ENCODE measurements around the gene PAOX. TPM values are rescaled to one million over a fixed set of nuclear protein-coding genes. Genes with fewer than 3 reads are reported as not detected.

The PAOX gene
- total and polyA plus RNA-seq, 2 of the 13 experiments (the other 11 are each of a cell fraction or from before 2014, with no cell fraction given), result 0.49 to 0.77 TPM

- Histone ChIP-seq H3K27ac (ENCODE audit: extremely low read length, insufficient read depth, low read length) (no peak overlapping the region), H3K9me3 (ENCODE audit: low read length) (no peaks in the 10 kb centered on the region), H2AFZ (ENCODE audit: low read length) (no peak overlapping the region), H3K4me3 (replicated peaks in 1 of 3; ENCODE audit: insufficient read depth in 1 of 3, low read depth in 2 of 3, low read length in 3 of 3) (no peak overlapping the region), H4K20me1 (ENCODE audit: insufficient read depth, low read length) (no peaks in the 10 kb centered on the region), H3K9ac (ENCODE audit: insufficient read depth, low read depth, low read length) (no peak overlapping the region), H3K4me1 (ENCODE audit: insufficient read depth, low read length) (peaks cover 7% of the 10 kb centered on the region), H3K4me2 (ENCODE audit: low read depth, low read length) (no peak overlapping the region), H3K79me2 (ENCODE audit: insufficient read depth, low read length) (no peaks in the 10 kb centered on the region), H3K27me3 (ENCODE audit: control insufficient read depth in 1 of 2, insufficient read depth in 2 of 2, low read length in 2 of 2) (no peaks in the 10 kb centered on the region; a peak in 1 of 5 replicates), H3K36me3 (replicated peaks in 1 of 2; ENCODE audit: control insufficient read depth in 1 of 2, insufficient read depth in 2 of 2, low read length in 2 of 2) (no peaks in the 10 kb centered on the region)
- POLR2A ChIA-PET, result interaction anchor here (1.0 to 1.3 kb wide), 2 partner anchors 10 to 26 kb away, joined by 3 to 4 read pairs; partner anchors contain the start of gene MTG1
- no TSS peak for BruUV-seq (replicated peaks)
- TF ChIP-seq BATF2 (CRISPR knock-in tag; IDR thresholded peaks at IDR 0.05) (no peak), FOXM1 (CRISPR knock-in tag; IDR thresholded peaks at IDR 0.05) (no peak), ZNF121 (CRISPR knock-in tag; IDR thresholded peaks at IDR 0.05) (peak; percentile 69), ZNF770 (CRISPR knock-in tag; IDR thresholded peaks at IDR 0.05) (0 out of 2 replicates have a peak, but pooled peaks have one; percentile 19)
- in situ Hi-C loops (cut with HindIII; ENCODE audit: extremely low pct_ligation_motif_present, low pct_unique_long_range_greater_than_20kb) (no loop called here), intact Hi-C loops (cut with micrococcal nuclease; ENCODE audit: unreplicated experiment) (no loop called here)
- WGBS (ENCODE audit: low lambda C conversion rate), result 87% methylated on average over 4 of the region's 4 CpGs
- no peak for FAIRE-seq
- no peak for DNase-seq (ENCODE audit: low spot score)
- ATAC-seq, result no peak
- CTCF ChIA-PET (ENCODE audit: low intra/inter-chr PET ratio, low total read pairs), result no interaction called here
These were observed 4.5 kb downstream of the PAOX start for GRCh38 chr10:133383551-133383950.

- CTCF ChIA-PET (ENCODE audit: low intra/inter-chr PET ratio, low total read pairs), result no interaction called here
- TF ChIP-seq PAF1 (CRISPR knock-in tag; IDR thresholded peaks at IDR 0.05) (no peak), ETV6 (CRISPR knock-in tag; conservative IDR thresholded peaks at IDR 0.05) (no peak), TFE3 (CRISPR knock-in tag; IDR thresholded peaks at IDR 0.05) (no peak), ZNF598 (CRISPR knock-in tag; IDR thresholded peaks at IDR 0.05; ENCODE audit: borderline replicate concordance) (no peak)
- no peak for FAIRE-seq
- POLR2A ChIA-PET, result interaction anchor here (1.0 to 1.3 kb wide), 2 partner anchors 10 to 27 kb away, joined by 3 to 4 read pairs; partner anchors contain the start of gene MTG1
- no peak for ATAC-seq
- Histone ChIP-seq H3K79me2 (ENCODE audit: insufficient read depth, low read length) (no peaks in the 10 kb centered on the region), H3K27me3 (ENCODE audit: control insufficient read depth in 1 of 2, insufficient read depth in 2 of 2, low read length in 2 of 2) (no peaks in the 10 kb centered on the region; a peak in 1 of 5 replicates), H3K27ac (ENCODE audit: extremely low read length, insufficient read depth, low read length) (no peak overlapping the region), H3K4me3 (replicated peaks in 1 of 3; ENCODE audit: insufficient read depth in 1 of 3, low read depth in 2 of 3, low read length in 3 of 3) (no peak overlapping the region), H3K4me1 (ENCODE audit: insufficient read depth, low read length) (peaks cover 7% of the 10 kb centered on the region), H4K20me1 (ENCODE audit: insufficient read depth, low read length) (no peaks in the 10 kb centered on the region), H3K36me3 (replicated peaks in 1 of 2; ENCODE audit: control insufficient read depth in 1 of 2, insufficient read depth in 2 of 2, low read length in 2 of 2) (no peaks in the 10 kb centered on the region), H3K9ac (ENCODE audit: insufficient read depth, low read depth, low read length) (no peak overlapping the region), H2AFZ (ENCODE audit: low read length) (no peak overlapping the region), H3K9me3 (ENCODE audit: low read length) (no peaks in the 10 kb centered on the region), H3K4me2 (ENCODE audit: low read depth, low read length) (no peak overlapping the region)
- intact Hi-C loops (cut with micrococcal nuclease; ENCODE audit: unreplicated experiment), result no loop called here
- DNase-seq (ENCODE audit: low spot score), result no peak
- in situ Hi-C loops (cut with HindIII; ENCODE audit: extremely low pct_ligation_motif_present, low pct_unique_long_range_greater_than_20kb), result no loop called here
- 64% methylated on average over 12 of the region's 13 CpGs for WGBS (ENCODE audit: low lambda C conversion rate)
- no TSS peak for BruUV-seq (replicated peaks)
These were observed 5.0 kb downstream of the PAOX start for GRCh38 chr10:133384071-133384470.

Data from HepG2 (cell line).